ENCODE data around the gene SNCAIP. TPM values are rescaled to one million over a fixed set of nuclear protein-coding genes. Genes with fewer than 3 reads are reported as not detected.

The SNCAIP gene
- total and polyA plus RNA-seq, 7 experiments from 2014 or later: 0.17 TPM; not detected in 6

DNA sequence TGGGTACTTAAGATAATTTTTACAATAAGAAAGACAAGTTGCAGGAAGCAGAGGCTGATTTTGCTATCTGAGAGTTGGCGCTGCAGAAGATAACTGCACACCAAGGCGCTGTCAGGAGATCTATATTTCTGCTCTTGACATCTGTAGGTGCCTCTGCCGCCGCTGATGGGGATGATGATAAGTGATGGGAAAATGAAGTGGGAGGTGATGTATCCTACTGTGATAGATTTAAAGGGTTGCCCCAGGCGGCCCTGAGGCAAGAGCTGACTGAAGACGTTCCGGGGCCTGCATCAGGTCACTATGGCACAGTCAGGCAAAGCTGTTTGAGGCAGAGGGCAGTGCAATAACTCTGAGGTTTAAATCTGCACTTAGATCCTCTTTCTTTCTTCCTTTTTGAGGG lies 78.1 kb downstream of the SNCAIP start:
- Mint-ChIP-seq H3K36me3 (no peaks in the 10 kb centered on the region), H3K9me3 (peaks cover 0 to 6% (median 0%) of the 10 kb centered on the region in 11 donors), H3K27ac (no peak overlapping the region), H3K27me3 (peaks cover 0 to 5% (median 0%) of the 10 kb centered on the region in 5 donors), H3K4me1 (no peaks in the 10 kb centered on the region), H3K4me3 (no peak overlapping the region)
- ChIA-PET CTCF (no interaction called here), POLR2A (no interaction called here)
- H3K36me3 ChIP-seq (ENCODE audit: control insufficient read depth in 2 of 3, insufficient read depth in 3 of 3, low read length in 3 of 3): no peaks in the 10 kb centered on the region
- H3K27ac ChIP-seq (ENCODE audit: low read depth, low read length): no peak overlapping the region
- DNase-seq: no peak
- intact Hi-C loops (cut with micrococcal nuclease): no loop called here
- no peaks in the 10 kb centered on the region for H3K27me3 ChIP-seq (ENCODE audit: control insufficient read depth in 2 of 2, insufficient read depth in 2 of 2, low read length in 2 of 2)
- ATAC-seq: peak; percentile 34
- no peak overlapping the region for H3K4me3 ChIP-seq (ENCODE audit: low read length)
- H3K9me3 ChIP-seq (ENCODE audit: control insufficient read depth in 2 of 3, low read length in 3 of 3): no peaks in the 10 kb centered on the region
- no peaks in the 10 kb centered on the region for H3K4me1 ChIP-seq (ENCODE audit: control insufficient read depth in 2 of 2, insufficient read depth in 2 of 2, low read length in 2 of 2)

GRCh38 chr5:122390694-122391093 lies 78.7 kb downstream of the SNCAIP start:
- ChIA-PET POLR2A (no interaction called here), CTCF (no interaction called here)
- peaks cover 0 to 4% (median 0%) of the 10 kb centered on the region in 11 donors for H3K9me3 Mint-ChIP-seq
- intact Hi-C loops (cut with micrococcal nuclease): no loop called here
- no peak overlapping the region for H3K4me3 ChIP-seq (ENCODE audit: low read length)
- H3K36me3 ChIP-seq (ENCODE audit: control insufficient read depth in 2 of 3, insufficient read depth in 3 of 3, low read length in 3 of 3): no peaks in the 10 kb centered on the region
- no peaks in the 10 kb centered on the region for H3K27me3 ChIP-seq (ENCODE audit: control insufficient read depth in 2 of 2, insufficient read depth in 2 of 2, low read length in 2 of 2)
- ATAC-seq (no peak), DNase-seq (no peak)
- no peaks in the 10 kb centered on the region for H3K4me1 Mint-ChIP-seq
- H3K27ac ChIP-seq (ENCODE audit: low read depth, low read length): no peak overlapping the region
- no peaks in the 10 kb centered on the region for H3K36me3 Mint-ChIP-seq
- H3K27ac Mint-ChIP-seq: no peak overlapping the region
- H3K9me3 ChIP-seq (ENCODE audit: control insufficient read depth in 2 of 3, low read length in 3 of 3): no peaks in the 10 kb centered on the region
- H3K27me3 Mint-ChIP-seq: peaks cover 0 to 5% (median under 1%) of the 10 kb centered on the region in 5 donors
- H3K4me1 ChIP-seq (ENCODE audit: control insufficient read depth in 2 of 2, insufficient read depth in 2 of 2, low read length in 2 of 2): no peaks in the 10 kb centered on the region
- H3K4me3 Mint-ChIP-seq: no peak overlapping the region

- peaks cover 0 to 6% (median 4%) of the 10 kb centered on the region in 5 donors for H3K27me3 Mint-ChIP-seq
- H3K4me1 ChIP-seq (ENCODE audit: control insufficient read depth in 2 of 2, insufficient read depth in 2 of 2, low read length in 2 of 2): no peaks in the 10 kb centered on the region
Observed at GRCh38 chr5:122391621-122392020, 79.6 kb downstream of the SNCAIP start.

DNA sequence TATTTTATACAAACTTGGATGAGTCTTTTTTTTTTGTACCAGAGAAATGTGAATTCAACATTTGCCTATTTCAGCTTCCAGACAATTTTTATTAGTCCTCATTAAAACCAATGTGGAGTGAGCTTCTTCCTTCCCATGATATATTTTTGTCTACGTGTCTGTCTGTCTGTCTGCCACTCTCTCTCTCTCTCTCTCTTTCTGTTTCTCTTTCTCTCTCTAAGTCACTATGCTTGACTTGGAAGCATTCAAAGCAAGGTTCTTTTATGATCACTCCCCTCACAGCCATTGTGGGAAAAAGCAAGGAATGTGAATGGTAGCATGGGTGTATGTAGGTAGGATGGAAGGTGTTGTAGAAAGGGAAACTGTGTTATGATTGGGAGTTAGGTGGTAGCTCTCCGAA lies 80.2 kb downstream of the SNCAIP start:
- ChIA-PET POLR2A (no interaction called here), CTCF (no interaction called here)
- no peaks in the 10 kb centered on the region for H3K27me3 ChIP-seq (ENCODE audit: control insufficient read depth in 2 of 2, insufficient read depth in 2 of 2, low read length in 2 of 2)
- no peaks in the 10 kb centered on the region for H3K9me3 ChIP-seq (ENCODE audit: control insufficient read depth in 2 of 3, low read length in 3 of 3)
- Mint-ChIP-seq H3K27me3 (peaks cover 0 to 6% (median 4%) of the 10 kb centered on the region in 5 donors), H3K4me3 (no peak overlapping the region), H3K36me3 (no peaks in the 10 kb centered on the region), H3K9me3 (peaks cover 0 to 4% (median 0%) of the 10 kb centered on the region in 11 donors), H3K4me1 (no peaks in the 10 kb centered on the region), H3K27ac (no peak overlapping the region)
- H3K4me1 ChIP-seq (ENCODE audit: control insufficient read depth in 2 of 2, insufficient read depth in 2 of 2, low read length in 2 of 2): no peaks in the 10 kb centered on the region
- H3K36me3 ChIP-seq (ENCODE audit: control insufficient read depth in 2 of 3, insufficient read depth in 3 of 3, low read length in 3 of 3): no peaks in the 10 kb centered on the region
- DNase-seq (no peak), ATAC-seq (no peak)
- no peak overlapping the region for H3K4me3 ChIP-seq (ENCODE audit: low read length)
- intact Hi-C loops (cut with micrococcal nuclease): no loop called here
- H3K27ac ChIP-seq (ENCODE audit: low read depth, low read length): no peak overlapping the region

More at GRCh38 chr5:122391621-122392020, 79.6 kb downstream of the SNCAIP start:
- ChIA-PET CTCF (no interaction called here), POLR2A (no interaction called here)
- Mint-ChIP-seq H3K9me3 (peaks cover 0 to 4% (median 0%) of the 10 kb centered on the region in 11 donors), H3K36me3 (no peaks in the 10 kb centered on the region), H3K27ac (no peak overlapping the region), H3K4me1 (no peaks in the 10 kb centered on the region), H3K4me3 (no peak overlapping the region)
- H3K27ac ChIP-seq (ENCODE audit: low read depth, low read length): no peak overlapping the region
- no peak overlapping the region for H3K4me3 ChIP-seq (ENCODE audit: low read length)
- H3K27me3 ChIP-seq (ENCODE audit: control insufficient read depth in 2 of 2, insufficient read depth in 2 of 2, low read length in 2 of 2): no peaks in the 10 kb centered on the region
- H3K9me3 ChIP-seq (ENCODE audit: control insufficient read depth in 2 of 3, low read length in 3 of 3): no peaks in the 10 kb centered on the region
- no peaks in the 10 kb centered on the region for H3K36me3 ChIP-seq (ENCODE audit: control insufficient read depth in 2 of 3, insufficient read depth in 3 of 3, low read length in 3 of 3)
- DNase-seq (no peak), ATAC-seq (no peak)
- intact Hi-C loops (cut with micrococcal nuclease): no loop called here

GRCh38 chr5:122392824-122393223 lies 80.8 kb downstream of the SNCAIP start:
- H3K4me1 ChIP-seq (ENCODE audit: control insufficient read depth in 2 of 2, insufficient read depth in 2 of 2, low read length in 2 of 2): no peaks in the 10 kb centered on the region
- no peaks in the 10 kb centered on the region for H3K4me1 Mint-ChIP-seq
- DNase-seq (no peak), ATAC-seq (no peak)
- H3K9me3 ChIP-seq (ENCODE audit: control insufficient read depth in 2 of 3, low read length in 3 of 3): no peaks in the 10 kb centered on the region
- intact Hi-C loops (cut with micrococcal nuclease): no loop called here
- H3K27me3 Mint-ChIP-seq: peaks cover 0 to 6% (median under 1%) of the 10 kb centered on the region in 5 donors
- no peak overlapping the region for H3K27ac ChIP-seq (ENCODE audit: low read depth, low read length)
- H3K36me3 Mint-ChIP-seq: no peaks in the 10 kb centered on the region
- no peaks in the 10 kb centered on the region for H3K27me3 ChIP-seq (ENCODE audit: control insufficient read depth in 2 of 2, insufficient read depth in 2 of 2, low read length in 2 of 2)
- H3K4me3 Mint-ChIP-seq: no peak overlapping the region
- no peak overlapping the region for H3K27ac Mint-ChIP-seq
- peaks cover 0 to 4% (median 0%) of the 10 kb centered on the region in 11 donors for H3K9me3 Mint-ChIP-seq
- H3K36me3 ChIP-seq (ENCODE audit: control insufficient read depth in 2 of 3, insufficient read depth in 3 of 3, low read length in 3 of 3): no peaks in the 10 kb centered on the region
- no peak overlapping the region for H3K4me3 ChIP-seq (ENCODE audit: low read length)
- CTCF ChIA-PET: no interaction called here
- POLR2A ChIA-PET: no interaction called here

GRCh38 chr5:122394284-122394930 lies 82.4 kb downstream of the SNCAIP start:
- H3K9me3 Mint-ChIP-seq: peaks cover 0 to 3% (median 0%) of the 10 kb centered on the region in 11 donors
- H3K4me3 Mint-ChIP-seq: no peak overlapping the region
- no peaks in the 10 kb centered on the region for H3K4me1 Mint-ChIP-seq
- ChIA-PET CTCF (no interaction called here), POLR2A (no interaction called here)
- H3K36me3 Mint-ChIP-seq: no peaks in the 10 kb centered on the region
- H3K9me3 ChIP-seq (ENCODE audit: control insufficient read depth in 2 of 3, low read length in 3 of 3): no peaks in the 10 kb centered on the region
- intact Hi-C loops (cut with micrococcal nuclease): no loop called here
- H3K27me3 ChIP-seq (ENCODE audit: control insufficient read depth in 2 of 2, insufficient read depth in 2 of 2, low read length in 2 of 2): no peaks in the 10 kb centered on the region
- no peak overlapping the region for H3K27ac ChIP-seq (ENCODE audit: low read depth, low read length)
- DNase-seq: no peak
- ATAC-seq: no peak
- H3K36me3 ChIP-seq (ENCODE audit: control insufficient read depth in 2 of 3, insufficient read depth in 3 of 3, low read length in 3 of 3): no peaks in the 10 kb centered on the region
- H3K4me3 ChIP-seq (ENCODE audit: low read length): no peak overlapping the region
- H3K4me1 ChIP-seq (ENCODE audit: control insufficient read depth in 2 of 2, insufficient read depth in 2 of 2, low read length in 2 of 2): no peaks in the 10 kb centered on the region
- H3K27me3 Mint-ChIP-seq: peaks cover 0 to 10% (median 0%) of the 10 kb centered on the region in 5 donors
- H3K27ac Mint-ChIP-seq: no peak overlapping the region

- H3K9me3 Mint-ChIP-seq: peaks cover 0 to 6% (median 0%) of the 10 kb centered on the region in 11 donors
- ATAC-seq: no peak
- no peaks in the 10 kb centered on the region for H3K36me3 Mint-ChIP-seq
- no peak overlapping the region for H3K27ac Mint-ChIP-seq
- Histone ChIP-seq H3K27ac (ENCODE audit: low read depth, low read length) (no peak overlapping the region), H3K36me3 (ENCODE audit: control insufficient read depth in 2 of 3, insufficient read depth in 3 of 3, low read length in 3 of 3) (no peaks in the 10 kb centered on the region), H3K9me3 (ENCODE audit: control insufficient read depth in 2 of 3, low read length in 3 of 3) (no peaks in the 10 kb centered on the region), H3K27me3 (ENCODE audit: control insufficient read depth in 2 of 2, insufficient read depth in 2 of 2, low read length in 2 of 2) (no peaks in the 10 kb centered on the region), H3K4me1 (ENCODE audit: control insufficient read depth in 2 of 2, insufficient read depth in 2 of 2, low read length in 2 of 2) (no peaks in the 10 kb centered on the region), H3K4me3 (ENCODE audit: low read length) (no peak overlapping the region)
- CTCF ChIA-PET: no interaction called here
- peaks cover 0 to 12% (median 4%) of the 10 kb centered on the region in 5 donors for H3K27me3 Mint-ChIP-seq
- no peaks in the 10 kb centered on the region for H3K4me1 Mint-ChIP-seq
- DNase-seq: no peak
- H3K4me3 Mint-ChIP-seq: no peak overlapping the region
- intact Hi-C loops (cut with micrococcal nuclease): no loop called here
- POLR2A ChIA-PET: no interaction called here
Observed at GRCh38 chr5:122398016-122398415, 86.0 kb downstream of the SNCAIP start.

Measured in naive thymus-derived CD4-positive, alpha-beta T cell (primary cell).